A172 (cell line): ENCODE measurements around the gene PRDM8. TPM values are rescaled to one million over a fixed set of nuclear protein-coding genes. Genes with fewer than 3 reads are reported as not detected.
A peak's percentile ranks its signal among the peaks of the same experiment; 100 is the strongest.

ENCODE experiments used
- DNase-seq: peaks from one replicate; pipeline ENCODE4 v3.0.0-alpha.2; 2015; ENCODE audit warnings: low spot score
- total RNA-seq: library from RNA; depleted of rRNA; stranded (reverse); fragments of >200 nt; shearing (Covaris generic); gene quantifications from 2 replicates; pipeline ENCODE4 v1.2.3, GENCODE V29; 2014

PRDM8 gene
- total RNA-seq, 1 experiment from 2014 or later, result 3.4 TPM

DNA sequence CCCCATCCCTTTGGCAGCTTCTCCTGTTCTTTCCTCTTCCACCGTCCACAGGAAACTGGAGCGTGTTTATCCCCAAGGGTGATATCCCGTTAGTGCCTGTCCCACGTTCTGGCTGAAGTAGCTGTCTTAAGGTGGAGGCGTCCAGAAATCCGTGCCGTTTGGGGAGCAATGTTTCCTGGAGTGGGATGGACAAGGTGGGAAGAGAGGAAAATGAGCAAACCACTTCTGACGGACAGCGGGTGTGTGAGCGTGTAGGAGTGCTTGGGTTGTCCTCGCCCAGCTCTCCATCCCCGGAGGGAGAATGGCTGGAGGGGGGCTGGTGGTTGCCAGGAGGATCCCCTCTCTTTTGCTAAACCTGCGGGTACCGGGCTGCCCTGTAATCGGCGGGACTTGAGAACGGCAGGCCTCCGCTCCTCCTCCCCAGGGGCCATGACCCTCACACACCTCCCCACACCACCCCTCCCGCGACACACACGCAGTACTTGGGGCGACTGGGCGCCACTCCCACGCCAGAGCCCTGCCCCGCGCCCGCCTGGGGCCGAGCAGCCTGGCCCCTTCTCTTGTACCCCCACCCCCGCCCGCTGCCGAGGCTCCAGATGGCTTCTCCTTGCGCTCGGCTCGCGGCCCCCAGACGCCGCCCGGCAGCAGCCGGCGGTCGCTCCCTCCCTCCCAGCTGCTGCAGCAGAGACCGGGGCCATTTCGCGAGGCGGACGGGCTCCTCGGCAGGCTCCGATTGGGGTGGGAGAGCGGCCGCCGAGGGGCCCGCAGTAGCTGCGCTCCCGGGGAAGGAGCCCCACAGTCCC lies 13.9 kb upstream of the PRDM8 start:
- DNase-seq, result peak; percentile 16

DNA sequence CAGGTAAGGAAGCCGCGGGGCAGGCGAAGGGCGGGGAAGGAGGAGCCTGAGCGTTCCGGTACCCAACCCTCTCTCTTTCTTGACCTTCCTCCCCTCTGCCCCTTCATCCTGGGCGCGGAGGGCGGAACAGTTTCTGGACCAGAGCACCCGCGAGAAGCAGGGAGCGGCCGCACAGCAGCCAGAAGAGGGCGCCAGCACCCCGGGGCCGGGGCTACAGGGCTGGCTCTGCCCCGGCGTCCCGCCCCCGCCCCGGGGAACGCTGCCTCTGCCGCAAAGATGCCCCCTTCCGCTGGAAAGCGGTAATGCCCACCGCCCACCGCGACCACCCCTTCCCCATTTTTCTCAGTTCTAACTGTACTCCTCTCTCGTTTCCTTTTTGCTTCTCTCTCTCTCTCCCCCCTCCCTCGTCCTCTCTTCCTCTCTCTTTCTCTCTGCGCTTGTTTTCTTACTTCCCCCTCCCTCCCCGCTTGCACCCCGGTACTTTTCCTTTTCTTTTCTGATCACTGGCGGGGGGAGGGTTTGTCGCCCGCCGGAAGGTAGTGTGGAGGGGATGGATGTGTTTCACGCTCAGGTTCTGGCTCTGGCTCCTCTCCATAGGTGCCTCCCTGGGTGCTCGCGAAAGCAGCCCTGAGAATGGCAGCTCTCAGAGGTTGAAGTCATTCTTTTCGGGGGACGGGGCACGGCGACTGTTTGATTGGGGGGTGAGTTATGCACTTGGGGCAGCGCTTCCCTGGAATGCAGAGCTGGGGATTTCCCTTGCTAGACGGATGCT lies 13.1 kb upstream of the PRDM8 start:
- DNase-seq, result peak; percentile 64

DNA sequence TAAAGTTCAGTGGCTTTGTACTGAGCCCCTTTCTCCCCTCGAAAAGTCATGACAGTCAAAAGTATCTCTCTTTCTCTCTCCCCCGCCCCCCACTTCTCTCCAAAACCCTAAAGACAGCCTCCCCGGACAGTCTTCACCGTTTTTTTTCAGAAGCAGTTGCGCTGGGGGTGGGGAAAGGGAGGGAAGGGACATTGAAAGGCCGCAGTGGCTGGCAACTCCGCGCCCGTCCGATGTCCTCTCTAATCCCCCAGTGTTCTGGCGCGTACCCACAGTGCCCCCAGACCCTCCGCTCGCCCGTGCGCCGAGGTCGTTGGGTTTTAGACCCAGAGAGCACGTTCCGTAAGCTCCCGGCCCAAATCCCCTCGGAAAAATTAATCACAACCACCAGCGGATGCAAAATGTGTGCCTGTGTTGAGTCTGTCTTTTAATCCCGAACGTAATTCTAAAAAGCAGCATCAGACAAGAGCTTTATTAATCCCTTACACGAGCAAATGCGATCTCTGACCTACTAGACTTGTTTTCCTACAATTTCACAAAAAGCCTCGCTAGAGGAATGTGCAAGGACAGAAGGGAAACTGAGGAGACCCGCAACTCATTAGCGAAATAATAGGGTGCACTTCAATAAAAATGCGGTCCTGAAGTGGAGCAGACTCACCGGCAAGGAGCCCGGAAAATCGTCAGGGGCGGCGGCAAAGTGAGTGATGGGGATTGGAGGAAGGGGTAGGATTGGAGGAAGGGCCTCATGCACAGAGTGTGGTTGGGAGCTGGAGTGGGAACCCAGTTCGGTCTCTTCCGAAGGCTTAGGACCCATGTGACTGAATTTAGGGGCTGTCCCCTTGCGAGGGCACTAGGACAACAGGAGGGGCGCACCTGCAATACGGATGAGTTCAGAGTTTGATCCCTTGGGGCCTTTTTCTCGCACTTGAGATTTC lies 12.2 kb upstream of the PRDM8 start:
- peak; percentile 2 for DNase-seq

DNA sequence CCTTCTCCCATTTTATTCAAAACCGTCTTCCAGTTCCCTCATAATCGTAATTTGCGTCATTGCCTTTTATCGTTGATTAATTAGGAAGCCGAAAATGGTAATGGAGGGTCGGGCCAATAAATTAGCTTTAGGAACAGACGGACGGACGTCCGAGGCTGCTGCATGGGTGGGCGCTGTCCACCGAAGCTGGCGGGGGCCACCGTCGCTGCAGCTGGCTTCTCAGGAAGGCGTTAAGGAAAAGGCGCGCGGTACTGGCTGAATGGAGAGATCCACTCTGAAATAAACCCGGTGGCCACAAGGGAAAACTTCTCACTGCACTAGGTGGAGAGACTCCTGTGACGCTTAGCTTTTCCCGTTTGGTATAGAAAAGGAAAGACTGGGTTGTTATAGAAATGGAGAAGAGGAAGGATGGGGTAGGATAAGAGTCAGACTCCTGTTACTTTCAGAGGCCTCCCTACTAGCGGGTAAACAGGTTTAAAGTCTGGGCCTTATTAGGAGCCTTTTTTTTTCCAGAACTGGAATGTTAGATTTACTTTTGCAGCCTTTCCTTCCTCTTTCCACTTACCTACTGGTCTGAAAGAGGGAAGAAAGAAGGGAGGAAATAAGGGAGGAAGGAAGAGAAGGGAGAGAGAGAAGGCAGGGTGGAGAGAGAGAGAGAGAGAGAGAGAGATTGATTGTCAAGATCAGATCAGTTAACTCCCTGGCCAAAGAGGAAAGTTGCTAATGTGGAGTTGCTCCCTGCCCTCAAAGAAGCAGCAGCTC lies 11.3 kb upstream of the PRDM8 start:
- DNase-seq, result no peak

DNA sequence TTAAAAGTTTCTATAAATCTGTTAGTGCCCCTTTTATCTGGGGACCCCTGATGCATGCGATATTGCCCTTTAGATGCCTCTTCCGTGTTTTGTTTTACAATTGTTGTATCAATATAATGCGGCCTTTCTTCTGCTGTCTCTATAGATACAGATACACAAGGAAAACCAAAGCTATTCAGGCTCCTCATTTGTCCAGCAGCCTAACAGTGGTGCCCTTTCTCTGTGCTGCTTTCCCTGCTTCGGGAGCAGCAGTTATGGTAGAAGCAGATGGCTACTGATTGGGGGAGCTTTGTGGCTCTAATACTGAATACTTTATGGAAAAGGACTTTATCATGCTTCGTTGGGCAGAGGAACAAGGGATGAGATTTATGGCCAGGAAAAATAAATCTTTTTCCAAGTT lies 10.6 kb upstream of the PRDM8 start:
- DNase-seq, result no peak

DNA sequence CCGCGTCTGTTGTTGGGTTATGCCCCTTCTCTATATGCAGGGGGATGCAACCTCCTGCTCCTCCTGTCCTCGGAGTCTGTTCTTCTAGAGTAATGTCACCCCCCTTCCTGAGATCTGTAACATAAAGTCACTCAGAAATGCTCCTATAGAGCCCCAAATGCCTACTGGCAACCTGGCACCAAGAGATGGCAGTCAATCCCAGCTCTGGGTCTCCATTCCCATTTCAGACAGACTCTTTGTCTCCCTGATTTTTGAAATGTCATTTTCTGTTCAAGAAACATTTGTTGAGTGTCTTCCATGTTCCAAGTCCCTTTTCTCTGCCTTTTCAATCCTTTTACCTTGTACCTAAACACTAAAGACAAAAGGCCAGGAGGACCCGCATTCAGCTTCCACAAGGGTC lies 9.6 kb upstream of the PRDM8 start:
- no peak for DNase-seq

DNA sequence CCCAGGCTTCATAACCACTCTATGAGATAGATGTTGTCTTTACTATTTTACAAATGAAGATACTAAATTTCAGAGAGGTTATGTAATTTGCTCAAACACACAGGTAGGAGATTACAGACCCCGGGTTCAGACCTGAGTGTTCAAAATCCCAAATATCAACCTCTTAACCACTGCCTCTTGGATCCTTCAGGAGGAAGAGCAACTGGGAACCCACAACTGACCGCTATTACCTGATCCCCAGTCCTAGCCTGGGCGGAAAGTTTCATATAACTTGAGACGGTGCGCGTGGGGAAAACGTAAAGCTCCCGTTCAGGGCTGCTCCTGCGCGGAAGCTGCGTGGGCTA lies 8.9 kb upstream of the PRDM8 start:
- no peak for DNase-seq

DNA sequence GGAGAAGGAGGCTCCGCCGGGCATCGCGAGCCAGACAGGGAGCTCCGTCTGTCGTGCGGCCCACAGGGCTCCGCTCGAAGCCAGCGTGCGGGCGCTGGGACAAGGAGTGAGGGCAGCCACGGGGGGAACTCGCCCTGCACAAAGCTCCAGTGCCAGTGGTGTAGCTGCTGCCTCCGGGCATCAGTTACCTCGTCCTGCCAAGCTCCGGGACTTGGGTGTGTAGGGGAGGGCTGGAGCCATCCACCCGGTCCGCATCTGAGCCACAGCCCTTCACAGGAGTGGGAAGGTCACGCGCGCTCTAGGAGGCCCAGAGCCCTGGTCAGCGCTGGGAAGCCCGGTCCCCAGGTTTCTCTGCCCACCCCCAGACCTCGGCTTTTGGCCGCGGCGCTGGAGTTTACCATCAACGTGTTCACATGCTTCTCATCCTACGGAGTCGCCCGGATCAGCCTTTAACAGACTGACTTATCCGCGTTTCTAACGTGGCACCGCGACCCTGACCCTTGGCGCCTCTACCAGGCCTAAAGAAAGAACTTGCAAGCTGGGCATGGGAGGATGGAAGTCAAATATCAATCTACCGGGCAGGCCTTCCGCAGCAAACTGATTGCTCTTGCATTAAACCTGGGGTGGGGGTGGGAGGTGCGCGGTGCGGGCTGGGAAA lies 8.4 kb upstream of the PRDM8 start:
- DNase-seq, result no peak

DNA sequence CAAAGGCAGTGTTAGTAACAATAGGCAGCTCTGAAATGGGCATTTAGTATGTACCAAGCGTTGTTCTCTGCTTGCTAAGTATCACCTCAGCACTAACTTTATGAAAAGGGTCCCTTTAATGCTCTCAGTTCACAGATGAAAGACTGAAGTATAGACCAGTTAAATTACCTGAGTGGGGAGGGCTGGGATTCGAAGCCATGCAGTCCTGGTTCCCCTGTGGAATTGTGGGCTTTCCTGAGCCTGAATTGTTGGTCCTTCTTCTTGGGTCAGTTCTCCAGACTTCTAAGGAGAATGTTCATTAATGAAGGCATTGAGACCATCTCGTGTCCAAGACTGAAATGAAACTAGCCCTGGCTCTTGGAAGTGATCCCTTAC lies 7.7 kb upstream of the PRDM8 start:
- no peak for DNase-seq

DNA sequence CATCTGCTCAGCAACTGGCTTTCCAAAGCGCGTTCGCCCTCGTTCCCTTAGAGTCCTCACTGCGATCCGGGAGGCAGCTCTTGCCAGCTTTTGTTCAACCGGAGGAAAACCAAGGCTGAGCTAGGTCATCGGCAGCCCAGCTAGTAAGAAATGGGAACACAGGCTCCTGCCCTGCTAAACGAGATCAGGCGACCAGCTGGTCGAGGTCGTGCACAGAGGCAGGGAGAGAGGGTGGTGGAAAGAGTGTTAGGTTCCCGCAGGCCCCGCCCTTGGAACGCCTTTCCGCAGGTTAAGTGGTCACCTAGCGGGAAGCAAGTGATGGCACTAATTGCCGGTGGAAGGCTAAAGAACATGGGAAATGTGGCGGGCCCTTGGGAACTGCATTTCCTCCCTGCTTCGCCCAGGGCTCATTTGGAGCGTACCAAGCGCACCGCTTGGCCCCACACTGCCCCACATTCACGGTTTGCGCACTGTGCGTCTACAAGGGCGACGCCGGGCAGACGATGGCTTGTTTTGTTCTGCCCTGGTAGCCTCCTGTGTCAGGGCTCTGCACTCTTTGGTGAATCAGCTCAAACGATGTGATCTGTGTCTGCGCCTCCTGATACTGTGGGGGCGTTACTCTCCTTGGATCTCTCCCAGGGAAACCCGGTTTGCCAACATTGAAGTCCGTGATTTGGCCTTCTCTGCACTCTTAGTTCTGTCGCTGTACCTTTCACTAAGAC lies 7.2 kb upstream of the PRDM8 start:
- DNase-seq, result no peak

DNA sequence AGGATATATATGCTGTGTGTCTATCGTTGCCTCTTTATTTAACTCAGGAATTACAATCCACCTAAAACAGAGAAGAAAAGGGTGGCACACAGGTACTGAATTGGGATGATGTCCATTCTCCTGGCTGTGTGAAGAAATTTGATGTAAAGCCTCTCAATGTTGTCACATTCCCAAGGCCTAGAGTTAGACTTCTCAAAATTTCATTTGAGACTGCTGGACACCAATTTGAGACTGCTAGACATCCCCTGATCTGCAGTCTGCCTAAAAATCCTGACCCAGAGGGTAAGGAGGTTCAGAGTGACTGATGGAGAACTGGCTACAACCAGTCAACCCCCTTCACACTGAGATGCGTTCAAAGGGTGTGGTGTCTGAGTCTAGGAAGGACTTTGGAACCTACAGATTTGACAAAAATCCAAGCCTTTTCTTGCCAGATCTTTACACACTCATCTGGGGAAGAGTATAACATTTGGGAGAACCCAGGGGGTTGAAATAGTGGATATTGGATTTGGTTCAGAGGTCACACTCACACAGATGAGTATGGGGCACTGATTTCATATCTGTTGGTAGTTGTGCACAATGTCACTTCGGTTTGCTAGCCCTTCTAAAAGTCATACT lies 4.9 kb upstream of the PRDM8 start:
- no peak for DNase-seq

DNA sequence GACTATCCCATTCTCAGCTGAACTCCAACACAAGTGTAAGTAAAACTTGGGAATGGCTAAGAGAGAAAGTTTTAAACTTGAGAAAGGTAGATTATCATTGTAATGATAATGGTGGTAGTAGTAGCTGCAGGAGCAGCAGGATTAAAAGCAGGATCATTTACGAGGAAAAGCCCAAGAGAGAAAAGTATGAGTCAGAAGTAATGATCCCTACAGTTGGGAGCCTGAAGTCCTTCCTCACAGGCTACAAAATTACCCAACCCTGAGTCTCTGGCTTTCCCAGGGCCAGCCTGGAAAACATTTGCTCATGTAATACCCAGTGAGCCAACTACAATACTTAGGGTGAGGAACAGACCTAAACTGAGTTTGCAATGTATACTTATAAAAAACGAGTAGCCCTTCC lies 4.4 kb upstream of the PRDM8 start:
- peak; percentile 21 for DNase-seq

DNA sequence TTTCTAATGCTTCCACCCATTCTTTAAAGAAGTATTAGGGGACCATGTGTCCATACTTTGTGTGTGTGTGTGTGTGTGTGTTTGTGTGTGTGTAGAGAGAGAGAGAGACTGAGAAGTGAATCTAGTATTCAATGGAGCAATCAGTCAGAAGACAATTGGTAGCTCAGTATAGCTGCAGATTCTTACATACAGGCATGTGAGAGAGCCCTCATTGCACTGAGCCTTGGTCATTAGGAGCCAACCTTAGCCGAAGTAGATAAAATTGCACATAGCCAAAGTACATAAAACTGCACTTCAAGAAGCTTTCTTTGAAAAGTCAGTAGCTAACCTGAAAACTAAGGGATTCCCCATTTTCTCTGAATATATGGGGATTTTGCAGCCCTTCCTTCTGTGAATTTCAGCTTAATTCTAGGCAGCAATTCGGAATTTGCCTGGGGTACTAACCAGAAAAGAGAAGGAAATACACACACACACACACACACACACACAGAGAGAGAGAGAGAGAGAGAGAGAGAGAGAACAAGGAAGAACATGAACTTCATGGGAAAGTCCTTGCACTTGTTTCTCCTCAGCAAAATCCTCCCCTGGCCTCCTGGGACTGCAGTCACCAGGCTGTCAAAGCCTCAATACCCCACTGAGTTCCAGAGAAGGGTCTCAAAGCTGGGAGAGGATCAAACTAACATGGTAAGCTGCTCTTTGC lies 1.7 kb upstream of the PRDM8 start:
- DNase-seq, result no peak

DNA sequence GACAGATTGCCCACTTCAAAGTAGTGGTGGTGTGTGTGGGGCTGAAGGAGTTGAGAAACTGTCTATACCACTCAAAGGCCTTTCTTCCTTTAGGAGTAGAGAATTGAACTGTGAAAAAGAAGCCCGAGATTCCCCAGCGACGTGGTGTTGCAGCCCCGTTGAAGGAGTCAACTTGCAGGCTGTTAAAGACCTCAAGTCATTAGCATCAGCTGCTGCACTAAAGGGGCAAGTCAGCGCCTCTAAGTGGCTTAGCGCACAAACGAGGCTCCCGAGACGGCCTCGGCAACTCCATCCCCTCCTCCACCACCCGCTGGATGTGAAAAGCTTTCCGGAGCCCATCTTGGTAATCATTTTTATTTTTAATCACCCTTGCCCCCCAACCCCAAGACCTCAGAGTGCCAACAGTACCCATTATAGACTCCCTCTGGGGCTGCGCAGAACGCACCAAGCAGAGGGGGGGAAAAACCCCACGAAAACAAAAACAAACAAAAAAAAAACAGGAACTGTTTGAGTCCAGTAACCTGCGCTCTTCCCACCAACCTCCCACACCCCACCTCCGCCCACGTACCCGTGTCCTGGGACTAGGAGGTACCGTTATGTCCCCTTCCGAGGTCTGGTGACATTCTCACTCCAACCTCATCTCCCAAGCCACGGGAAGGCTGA lies 913 bp upstream of the PRDM8 start:
- no peak for DNase-seq

DNA sequence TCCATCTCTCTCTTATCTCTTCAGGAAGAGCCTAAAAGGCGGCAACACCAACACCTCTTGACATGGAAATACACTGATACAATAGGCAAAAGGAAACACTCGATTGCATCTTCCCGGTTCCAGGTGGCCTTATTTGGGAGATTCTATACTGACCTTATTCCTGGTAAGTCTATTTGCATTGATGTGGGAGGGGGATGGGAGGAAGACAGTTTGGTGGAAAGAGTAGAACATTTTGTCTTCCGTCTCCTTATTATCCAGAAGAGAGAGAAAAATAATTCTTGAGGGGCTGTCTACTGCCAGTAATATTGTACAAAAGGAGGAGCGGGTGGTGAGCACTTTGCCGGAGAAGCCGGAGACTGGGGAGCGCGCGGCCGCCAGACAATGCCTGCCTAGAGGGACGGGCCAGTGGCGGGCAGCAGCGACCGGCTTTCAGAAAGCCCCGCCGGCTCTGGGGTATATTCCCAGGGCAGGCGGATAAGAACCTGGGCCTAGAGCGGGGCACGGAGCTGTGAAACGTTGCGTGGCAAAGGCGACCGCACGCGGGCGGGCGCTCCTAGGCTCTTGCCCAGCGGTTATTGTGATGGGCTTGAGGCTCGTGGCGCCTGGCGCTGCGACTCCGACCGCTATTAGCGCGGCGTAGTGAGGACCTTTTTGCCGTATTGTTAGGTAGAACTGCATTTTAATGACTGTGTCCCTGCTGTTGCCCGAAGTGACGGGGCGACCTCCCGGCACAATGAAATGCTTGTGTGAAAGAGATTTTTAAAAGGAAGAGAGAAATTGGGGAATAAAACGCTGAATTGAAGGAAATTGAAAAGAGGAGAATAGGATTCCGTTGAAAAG lies 518 bp downstream of the PRDM8 start:
- no peak for DNase-seq

DNA sequence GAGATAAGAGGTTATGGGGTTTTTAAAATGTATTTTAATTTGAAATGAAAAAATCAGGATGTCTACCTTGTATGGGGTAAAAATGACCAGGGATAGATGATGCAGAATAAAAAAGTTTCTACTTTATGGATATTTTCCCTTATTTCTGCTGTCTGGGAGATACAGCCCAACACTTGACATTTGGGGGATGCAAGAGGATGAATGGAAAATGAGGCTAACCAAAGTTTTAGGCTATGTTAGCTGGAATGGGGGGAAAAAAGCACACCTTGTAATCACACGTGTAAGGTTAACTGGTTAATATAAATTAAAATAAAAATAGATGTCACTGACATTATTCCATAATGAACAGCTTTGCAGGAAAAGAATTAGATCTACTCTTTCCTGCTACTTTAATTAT lies 1.1 kb downstream of the PRDM8 start:
- no peak for DNase-seq

DNA sequence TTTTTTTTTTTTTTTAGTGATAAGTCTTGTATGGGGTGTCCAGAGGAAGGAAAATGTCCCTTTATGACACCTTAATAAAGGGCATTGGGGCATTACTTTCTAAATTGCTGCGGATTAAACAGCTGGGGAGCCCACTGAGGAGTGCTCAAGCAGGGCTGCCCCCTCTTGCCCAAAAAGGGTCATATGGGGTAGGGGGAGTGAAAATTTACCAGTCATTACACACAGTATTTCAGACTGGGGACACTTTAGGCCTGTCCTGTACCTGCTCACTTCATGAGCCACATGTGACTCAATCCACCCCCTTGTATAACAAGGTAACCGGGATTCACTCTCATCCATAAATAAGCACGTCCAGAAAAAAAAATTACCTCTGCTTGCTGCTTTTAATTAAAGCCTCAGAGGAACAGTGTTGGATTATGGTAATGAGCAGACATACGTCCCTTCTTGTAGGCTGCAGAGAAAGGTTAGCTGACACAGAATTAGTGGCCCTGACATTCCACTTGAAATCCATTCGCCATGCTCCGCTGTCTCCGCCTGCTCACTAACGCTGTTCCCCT lies 1.8 kb downstream of the PRDM8 start:
- DNase-seq, result no peak

DNA sequence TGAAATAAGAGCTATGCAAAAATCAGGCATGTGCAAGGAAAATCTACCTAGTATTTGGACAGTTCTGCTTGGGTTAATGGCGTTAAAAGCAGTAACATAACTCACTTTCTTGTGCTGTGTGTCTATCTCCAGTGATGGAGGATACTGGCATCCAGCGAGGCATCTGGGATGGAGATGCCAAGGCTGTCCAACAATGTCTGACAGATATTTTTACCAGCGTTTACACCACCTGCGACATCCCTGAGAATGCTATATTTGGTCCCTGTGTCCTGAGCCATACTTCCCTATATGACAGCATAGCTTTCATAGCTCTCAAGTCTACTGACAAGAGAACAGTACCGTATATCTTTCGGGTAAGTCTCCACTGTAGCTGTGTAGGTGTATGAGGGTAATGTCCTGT lies 2.6 kb downstream of the PRDM8 start:
- DNase-seq, result no peak
